ENCODE measurements around the gene DOCK1.
A peak's percentile ranks its signal among the peaks of the same experiment; 100 is the strongest.

Gene DOCK1

DNA sequence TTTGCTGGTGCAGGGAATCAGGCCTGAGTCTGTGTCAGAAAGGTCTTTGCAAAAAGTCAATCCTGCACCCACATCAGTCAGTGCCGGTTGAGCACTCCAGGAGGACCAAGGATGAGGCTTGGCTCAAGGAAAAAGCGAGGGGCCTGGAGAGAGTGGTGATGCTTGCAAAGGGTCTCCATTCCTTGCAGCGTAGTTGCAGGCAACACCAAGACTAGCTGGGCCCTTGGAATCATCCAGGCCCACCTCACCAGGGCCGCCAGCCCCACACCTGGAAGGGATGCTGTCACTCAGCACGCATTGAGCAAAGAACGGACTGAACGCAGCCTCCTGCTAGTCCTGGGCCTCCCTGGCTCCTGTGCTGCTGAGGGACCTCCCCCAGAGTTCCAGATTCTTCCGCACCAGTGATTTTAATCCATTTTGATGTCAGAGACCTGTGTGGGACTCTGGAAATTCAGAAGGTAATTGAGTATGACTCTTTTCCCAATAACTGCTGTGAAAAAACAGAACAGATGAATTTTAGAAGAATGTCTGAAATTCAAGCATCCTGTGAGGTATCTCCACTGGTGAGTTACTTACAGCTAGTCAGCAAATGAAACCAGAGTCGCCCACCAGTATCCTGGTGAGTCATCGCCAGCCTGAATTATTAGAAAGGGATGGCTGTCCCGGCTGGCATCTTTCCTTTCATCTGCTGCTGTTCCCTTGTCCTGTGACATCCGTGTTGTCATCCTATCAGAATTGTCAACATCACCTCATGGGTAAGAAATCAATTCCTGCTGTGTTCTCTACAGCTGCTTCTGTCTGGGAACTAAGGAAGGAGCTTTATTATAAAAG, 493.1 kb downstream of the DOCK1 start:
- peaks cover 2 to 5% of the 10 kb centered on the region in 2 donors for H3K4me1 ChIP-seq (ENCODE audit: control insufficient read depth in 2 of 2, insufficient read depth in 1 of 2, low read depth in 1 of 2, low read length in 2 of 2)
- H3K23ac ChIP-seq (ENCODE audit: low read depth, low read length, poor library complexity) = peak overlapping the region; percentile 34
- H3K79me1 ChIP-seq (ENCODE audit: low read depth, low read length) = no peaks in the 10 kb centered on the region
- no peak overlapping the region for H3K14ac ChIP-seq (ENCODE audit: low read length)
- no peak overlapping the region for H4K8ac ChIP-seq (ENCODE audit: low read depth, low read length)
- H3K4ac ChIP-seq (ENCODE audit: low read length) = no peak overlapping the region
- H3K27ac ChIP-seq (replicated peaks; ENCODE audit: low read length) = no peak overlapping the region
- no peak overlapping the region for H4K91ac ChIP-seq (ENCODE audit: low read depth, low read length, poor library complexity)
- no peak overlapping the region for H3K4me2 ChIP-seq (ENCODE audit: insufficient read depth, low read length, poor library complexity, severe bottlenecking)
- H2BK5ac ChIP-seq (ENCODE audit: low read length) = no peak overlapping the region
- DNase-seq (ENCODE audit: low spot score) = peak; percentile 11
- H3K36me3 ChIP-seq (replicated peaks in 1 of 2; ENCODE audit: control insufficient read depth in 2 of 2, insufficient read depth in 2 of 2, low read length in 2 of 2) = peaks cover 0 to 9% of the 10 kb centered on the region in 2 donors
- no CpG with 5 or more reads among the region's 12 CpGs for WGBS, 2 donors (ENCODE audit: extremely low coverage in 2 of 2, insufficient read length in 2 of 2, insufficient replicate concordance in 1 of 2)
- no peak overlapping the region for H3K4me3 ChIP-seq (ENCODE audit: low read length in 2 of 2)
- H3K27me3 ChIP-seq (ENCODE audit: control insufficient read depth in 3 of 3, insufficient read depth in 3 of 3, low read depth in 1 of 3, low read length in 3 of 3) = no peaks in the 10 kb centered on the region
- H3K18ac ChIP-seq (ENCODE audit: low read length) = peak overlapping the region; percentile 24
- H2AK5ac ChIP-seq (ENCODE audit: low read depth, low read length) = no peak overlapping the region
- no peak overlapping the region for H2BK15ac ChIP-seq (ENCODE audit: low read length)
- H3K9me3 ChIP-seq (replicated peaks in 1 of 2; ENCODE audit: control insufficient read depth in 2 of 2, insufficient read depth in 1 of 2, low read depth in 1 of 2, low read length in 2 of 2) = no peaks in the 10 kb centered on the region
- H2BK120ac ChIP-seq (ENCODE audit: low read depth, low read length) = no peak overlapping the region
- H2BK12ac ChIP-seq (ENCODE audit: low read length) = no peak overlapping the region
- no peak overlapping the region for H2AFZ ChIP-seq (ENCODE audit: low read length)
- H3K9ac ChIP-seq (ENCODE audit: low read depth, low read length, poor library complexity) = no peak overlapping the region

DNA sequence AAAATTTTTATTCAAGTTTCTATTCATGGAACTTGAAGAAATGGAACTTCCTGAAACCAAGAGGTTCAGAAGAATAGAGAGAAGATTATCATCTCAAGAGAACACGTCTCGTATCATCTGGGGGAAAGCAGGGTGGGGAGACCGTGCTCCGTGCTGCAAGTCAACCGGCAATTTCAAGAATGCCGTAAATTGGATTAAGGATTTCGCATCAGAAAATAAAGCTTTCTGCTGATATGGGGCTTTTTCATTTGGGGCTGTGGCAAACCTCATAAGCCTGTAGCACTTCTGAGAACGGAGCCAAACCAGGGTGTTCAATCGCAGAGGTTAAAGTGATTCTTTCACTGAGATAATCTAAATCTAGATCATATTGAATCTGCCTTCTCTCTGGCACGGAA, 493.7 kb downstream of the DOCK1 start:
- Histone ChIP-seq H3K4me1 (ENCODE audit: control insufficient read depth in 2 of 2, insufficient read depth in 1 of 2, low read depth in 1 of 2, low read length in 2 of 2) (peaks cover 2 to 5% of the 10 kb centered on the region in 2 donors), H3K4me2 (ENCODE audit: insufficient read depth, low read length, poor library complexity, severe bottlenecking) (no peak overlapping the region), H3K14ac (ENCODE audit: low read length) (no peak overlapping the region), H3K79me1 (ENCODE audit: low read depth, low read length) (no peaks in the 10 kb centered on the region), H3K9me3 (replicated peaks in 1 of 2; ENCODE audit: control insufficient read depth in 2 of 2, insufficient read depth in 1 of 2, low read depth in 1 of 2, low read length in 2 of 2) (no peaks in the 10 kb centered on the region), H2BK5ac (ENCODE audit: low read length) (no peak overlapping the region), H4K8ac (ENCODE audit: low read depth, low read length) (no peak overlapping the region), H3K27ac (replicated peaks; ENCODE audit: low read length) (no peak overlapping the region), H3K18ac (ENCODE audit: low read length) (no peak overlapping the region), H3K9ac (ENCODE audit: low read depth, low read length, poor library complexity) (no peak overlapping the region), H2BK15ac (ENCODE audit: low read length) (no peak overlapping the region), H4K91ac (ENCODE audit: low read depth, low read length, poor library complexity) (no peak overlapping the region), H3K23ac (ENCODE audit: low read depth, low read length, poor library complexity) (no peak overlapping the region), H3K4me3 (ENCODE audit: low read length in 2 of 2) (no peak overlapping the region), H3K4ac (ENCODE audit: low read length) (no peak overlapping the region), H2AFZ (ENCODE audit: low read length) (no peak overlapping the region), H2AK5ac (ENCODE audit: low read depth, low read length) (no peak overlapping the region), H3K36me3 (replicated peaks in 1 of 2; ENCODE audit: control insufficient read depth in 2 of 2, insufficient read depth in 2 of 2, low read length in 2 of 2) (peaks cover 0 to 9% of the 10 kb centered on the region in 2 donors), H2BK120ac (ENCODE audit: low read depth, low read length) (no peak overlapping the region), H3K27me3 (ENCODE audit: control insufficient read depth in 3 of 3, insufficient read depth in 3 of 3, low read depth in 1 of 3, low read length in 3 of 3) (no peaks in the 10 kb centered on the region), H2BK12ac (ENCODE audit: low read length) (no peak overlapping the region)
- WGBS, 2 donors (ENCODE audit: extremely low coverage in 2 of 2, insufficient read length in 2 of 2, insufficient replicate concordance in 1 of 2) = no CpG with 5 or more reads among the region's 10 CpGs
- no peak for DNase-seq (ENCODE audit: low spot score)

DNA sequence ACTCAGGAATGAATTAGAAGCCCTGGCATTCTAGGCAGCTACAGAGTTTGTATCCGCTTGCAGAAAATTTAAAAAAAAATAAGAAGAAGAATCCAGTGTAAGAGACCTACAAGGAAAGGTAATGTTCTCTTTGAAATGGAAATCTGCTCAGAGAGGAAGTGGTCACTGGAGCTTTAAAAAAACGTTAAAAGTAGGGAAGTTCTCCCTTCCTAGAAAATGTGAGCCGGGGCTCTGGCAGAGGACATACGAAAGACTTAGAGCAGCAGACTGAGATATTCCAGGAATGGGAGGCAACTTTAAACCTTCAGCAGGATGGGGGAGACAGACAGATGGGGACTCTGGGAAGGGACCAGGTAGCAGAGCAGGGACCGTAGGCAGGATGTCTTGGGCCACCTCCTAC, 494.4 kb downstream of the DOCK1 start:
- no peak overlapping the region for H3K23ac ChIP-seq (ENCODE audit: low read depth, low read length, poor library complexity)
- H4K91ac ChIP-seq (ENCODE audit: low read depth, low read length, poor library complexity) = no peak overlapping the region
- no peak overlapping the region for H2BK15ac ChIP-seq (ENCODE audit: low read length)
- no peak overlapping the region for H2AK5ac ChIP-seq (ENCODE audit: low read depth, low read length)
- H2BK12ac ChIP-seq (ENCODE audit: low read length) = no peak overlapping the region
- no peaks in the 10 kb centered on the region for H3K9me3 ChIP-seq (replicated peaks in 1 of 2; ENCODE audit: control insufficient read depth in 2 of 2, insufficient read depth in 1 of 2, low read depth in 1 of 2, low read length in 2 of 2)
- H3K27ac ChIP-seq (replicated peaks; ENCODE audit: low read length) = no peak overlapping the region
- no peak overlapping the region for H3K4me2 ChIP-seq (ENCODE audit: insufficient read depth, low read length, poor library complexity, severe bottlenecking)
- H3K4me1 ChIP-seq (ENCODE audit: control insufficient read depth in 2 of 2, insufficient read depth in 1 of 2, low read depth in 1 of 2, low read length in 2 of 2) = peaks cover 2 to 5% of the 10 kb centered on the region in 2 donors
- no peak overlapping the region for H3K4me3 ChIP-seq (ENCODE audit: low read length in 2 of 2)
- no peak overlapping the region for H3K14ac ChIP-seq (ENCODE audit: low read length)
- no peak overlapping the region for H3K18ac ChIP-seq (ENCODE audit: low read length)
- no peak overlapping the region for H3K9ac ChIP-seq (ENCODE audit: low read depth, low read length, poor library complexity)
- no peak overlapping the region for H3K4ac ChIP-seq (ENCODE audit: low read length)
- WGBS, 2 donors (ENCODE audit: extremely low coverage in 2 of 2, insufficient read length in 2 of 2, insufficient replicate concordance in 1 of 2) = no CpG with 5 or more reads among the region's 5 CpGs
- no peaks in the 10 kb centered on the region for H3K79me1 ChIP-seq (ENCODE audit: low read depth, low read length)
- H4K8ac ChIP-seq (ENCODE audit: low read depth, low read length) = no peak overlapping the region
- peaks cover under 1 to 9% of the 10 kb centered on the region in 2 donors for H3K36me3 ChIP-seq (replicated peaks in 1 of 2; ENCODE audit: control insufficient read depth in 2 of 2, insufficient read depth in 2 of 2, low read length in 2 of 2)
- DNase-seq (ENCODE audit: low spot score) = no peak
- no peak overlapping the region for H2BK120ac ChIP-seq (ENCODE audit: low read depth, low read length)
- no peak overlapping the region for H2AFZ ChIP-seq (ENCODE audit: low read length)
- no peaks in the 10 kb centered on the region for H3K27me3 ChIP-seq (ENCODE audit: control insufficient read depth in 3 of 3, insufficient read depth in 3 of 3, low read depth in 1 of 3, low read length in 3 of 3)
- H2BK5ac ChIP-seq (ENCODE audit: low read length) = no peak overlapping the region

DNA sequence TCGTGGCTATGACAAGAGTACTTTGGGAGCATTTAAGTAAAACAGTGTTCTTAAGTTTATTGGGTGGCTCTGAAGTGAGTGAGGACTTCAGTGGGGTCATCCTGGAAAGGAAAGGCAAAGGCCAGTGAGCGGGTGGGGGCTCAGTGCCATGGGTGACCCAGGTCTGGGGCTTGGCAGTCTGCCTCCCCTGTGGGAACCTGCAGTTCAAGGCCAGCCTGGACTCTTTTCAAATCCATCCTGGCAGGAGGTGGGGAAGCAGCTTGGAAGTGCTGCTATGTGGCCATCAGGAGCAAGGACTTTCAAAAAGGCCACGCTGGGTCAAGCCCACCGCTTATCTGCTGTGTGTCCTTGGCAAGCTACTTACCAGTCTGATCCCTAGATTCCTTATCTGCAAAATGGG, 495.0 kb downstream of the DOCK1 start:
- Histone ChIP-seq H2BK15ac (ENCODE audit: low read length) (no peak overlapping the region), H3K9me3 (replicated peaks in 1 of 2; ENCODE audit: control insufficient read depth in 2 of 2, insufficient read depth in 1 of 2, low read depth in 1 of 2, low read length in 2 of 2) (no peaks in the 10 kb centered on the region)
- WGBS, 2 donors (ENCODE audit: extremely low coverage in 2 of 2, insufficient read length in 2 of 2, insufficient replicate concordance in 1 of 2) = no CpG with 5 or more reads among the region's 4 CpGs

More for the DNA sequence above, 495.0 kb downstream of the DOCK1 start:
- no peak for DNase-seq (ENCODE audit: low spot score)
- Histone ChIP-seq H4K8ac (ENCODE audit: low read depth, low read length) (no peak overlapping the region), H3K14ac (ENCODE audit: low read length) (no peak overlapping the region), H3K4me2 (ENCODE audit: insufficient read depth, low read length, poor library complexity, severe bottlenecking) (no peak overlapping the region), H2AK5ac (ENCODE audit: low read depth, low read length) (no peak overlapping the region), H2BK12ac (ENCODE audit: low read length) (no peak overlapping the region), H2BK120ac (ENCODE audit: low read depth, low read length) (no peak overlapping the region), H3K9ac (ENCODE audit: low read depth, low read length, poor library complexity) (no peak overlapping the region), H3K18ac (ENCODE audit: low read length) (no peak overlapping the region), H3K4me3 (ENCODE audit: low read length in 2 of 2) (no peak overlapping the region), H3K4ac (ENCODE audit: low read length) (no peak overlapping the region), H2BK5ac (ENCODE audit: low read length) (no peak overlapping the region), H3K27me3 (ENCODE audit: control insufficient read depth in 3 of 3, insufficient read depth in 3 of 3, low read depth in 1 of 3, low read length in 3 of 3) (no peaks in the 10 kb centered on the region), H3K4me1 (ENCODE audit: control insufficient read depth in 2 of 2, insufficient read depth in 1 of 2, low read depth in 1 of 2, low read length in 2 of 2) (peaks cover 2 to 5% of the 10 kb centered on the region in 2 donors), H3K79me1 (ENCODE audit: low read depth, low read length) (no peaks in the 10 kb centered on the region), H2AFZ (ENCODE audit: low read length) (no peak overlapping the region), H3K23ac (ENCODE audit: low read depth, low read length, poor library complexity) (no peak overlapping the region), H3K36me3 (replicated peaks in 1 of 2; ENCODE audit: control insufficient read depth in 2 of 2, insufficient read depth in 2 of 2, low read length in 2 of 2) (peaks cover 2 to 11% of the 10 kb centered on the region in 2 donors), H4K91ac (ENCODE audit: low read depth, low read length, poor library complexity) (no peak overlapping the region), H3K27ac (replicated peaks; ENCODE audit: low read length) (no peak overlapping the region)

All from neuronal stem cell (in vitro differentiated cells).